GM12878 (cell line): ENCODE measurements around the gene COL20A1. TPM values are rescaled to one million over a fixed set of nuclear protein-coding genes. Genes with fewer than 3 reads are reported as not detected.

Experiments used
- ATAC-seq: fragments of 200-7000 bp; cut with Tn5 transposase; 3 replicates; pipeline ENCODE4 v1.9.1; 2020; ENCODE audit warnings: mild to moderate bottlenecking, moderate library complexity
- BruUV-seq: library from RNA; stranded (reverse); fragments of 400-500 nt; replicated peaks from 2 replicates; lab custom pipeline; 2021; lab: Mats Ljungman, UMichigan
- CTCF ChIA-PET: fragments of 300-600 bp; sonication (Branson Sonifier 250); formaldehyde crosslinking; extraction: SDS; loops from one replicate; lab custom pipeline; 2021; ENCODE audit warnings: inconsistent platforms; lab: Yijun Ruan, JAX
- POLR2A ChIA-PET: fragments of 350-600 bp; formaldehyde crosslinking; extraction: SDS; loops from one replicate; lab custom pipeline; 2021; ENCODE audit warnings: inconsistent platforms; lab: Charles Lee
- RAD21 ChIA-PET: fragments of 300-600 bp; sonication (Branson Sonifier 250); formaldehyde crosslinking; loops from one replicate; lab custom pipeline; 2023; ENCODE audit warnings: antibody characterized with exemption; ENCODE audit not compliant: unreplicated experiment; lab: Charles Lee
- SMC1A ChIA-PET: fragments of 300-600 bp; sonication (Branson Sonifier 250); formaldehyde crosslinking; loops from one replicate; lab custom pipeline; 2023; ENCODE audit not compliant: unreplicated experiment, uncharacterized antibody; lab: Charles Lee
- DNase-seq: peaks from one replicate; pipeline ENCODE4 v3.0.0-alpha.2; 2011; ENCODE audit warnings: low read depth, low spot score
- FAIRE-seq: peaks from 3 replicates; lab custom pipeline; 2011; peaks lifted over from hg19 to GRCh38; lab: Jason Lieb, UNC
- H2AFZ ChIP-seq: 2 replicates; pipeline ENCODE4 v1.6.0; 2011; ENCODE audit warnings: low read depth, low read length, control low read depth; ENCODE audit not compliant: control insufficient read depth
- H3K27ac ChIP-seq: 2 replicates; pipeline ENCODE4 v1.5.1; 2011; ENCODE audit warnings: control low read depth; ENCODE audit not compliant: control insufficient read depth, insufficient read depth
- H3K27me3 ChIP-seq, 2 experiments: replicated peaks in 1 of 2; 2 replicates each; pipeline versions ENCODE4 v1.6.0 to v1.6.1; 2011; ENCODE audit warnings: low read length in 1 of 2; ENCODE audit not compliant: control insufficient read depth in 2 of 2, insufficient read depth in 2 of 2
- H3K36me3 ChIP-seq, 2 experiments: 2 replicates each; pipeline ENCODE4 v1.5.1; 2011; ENCODE audit warnings: low read length in 1 of 2; ENCODE audit not compliant: control insufficient read depth in 2 of 2, insufficient read depth in 2 of 2
- H3K4me1 ChIP-seq: 2 replicates; pipeline ENCODE4 v1.6.1; 2011; ENCODE audit warnings: mild to moderate bottlenecking, low read length, moderate library complexity, mixed read lengths; ENCODE audit not compliant: control insufficient read depth, insufficient read depth
- H3K4me2 ChIP-seq: 2 replicates; pipeline ENCODE4 v1.6.0; 2011; ENCODE audit warnings: control low read depth; ENCODE audit not compliant: control insufficient read depth, insufficient read depth
- H3K4me3 ChIP-seq: fragments of 200-600 bp; sonication (generic); 2 replicates; pipeline ENCODE4 v1.5.1; 2016
- H3K79me2 ChIP-seq: 2 replicates; pipeline ENCODE4 v1.6.0; 2011; ENCODE audit warnings: low read length; ENCODE audit not compliant: control insufficient read depth, insufficient read depth
- H3K9ac ChIP-seq: 2 replicates; pipeline ENCODE4 v1.8.0; 2011; ENCODE audit warnings: low read length, control low read depth, mixed read lengths; ENCODE audit not compliant: control insufficient read depth, insufficient read depth
- H3K9me3 ChIP-seq: replicated peaks from 3 replicates; pipeline ENCODE4 v1.5.1; 2011; ENCODE audit warnings: mild to moderate bottlenecking, low read length; ENCODE audit not compliant: control insufficient read depth, insufficient read depth
- H4K20me1 ChIP-seq: 2 replicates; pipeline ENCODE4 v1.6.0; 2011; ENCODE audit not compliant: control insufficient read depth, insufficient read depth
- CHD2 ChIP-seq: IDR thresholded peaks from 2 replicates; pipeline ENCODE4 v1.6.1; 2011; ENCODE audit warnings: low read depth, low read length, improper control_type of control experiment, borderline replicate concordance
- IKZF2 ChIP-seq, 2 experiments: fragments of 450-650 bp; IDR thresholded peaks; 2 replicates each; pipeline ENCODE4 v1.6.1; 2017; ENCODE audit warnings: mild to moderate bottlenecking in 2 of 2, moderate library complexity in 2 of 2
- KLF5 ChIP-seq: fragments of 450-650 bp; IDR thresholded peaks from 2 replicates; pipeline ENCODE4 v1.6.1; 2014; ENCODE audit warnings: mild to moderate bottlenecking; ENCODE audit not compliant: partially characterized antibody
- MYC ChIP-seq: IDR thresholded peaks from 2 replicates; pipeline ENCODE4 v1.6.1; 2011; ENCODE audit warnings: mild to moderate bottlenecking, low read length, moderate library complexity, inconsistent platforms; ENCODE audit not compliant: insufficient read depth, insufficient replicate concordance, insufficient read length, severe bottlenecking
- RAD21 ChIP-seq: IDR thresholded peaks from 2 replicates; pipeline ENCODE4 v1.6.1; 2011; ENCODE audit warnings: mild to moderate bottlenecking, low read depth, low read length, moderate library complexity; ENCODE audit not compliant: insufficient read depth
- SMC3 ChIP-seq: IDR thresholded peaks from 2 replicates; pipeline ENCODE4 v1.6.1; 2011; ENCODE audit warnings: low read length, improper control_type of control experiment, borderline replicate concordance
- SUPT20H ChIP-seq: IDR thresholded peaks from 2 replicates; pipeline ENCODE4 v1.6.1; 2011; ENCODE audit warnings: low read depth, mild to moderate bottlenecking, low read length, moderate library complexity, borderline replicate concordance; ENCODE audit not compliant: control insufficient read depth
- TCF7 ChIP-seq: IDR thresholded peaks from 2 replicates; pipeline ENCODE4 v1.6.1; 2014; ENCODE audit warnings: antibody characterized with exemption, borderline replicate concordance
- ZBED1 ChIP-seq: IDR thresholded peaks from 2 replicates; pipeline ENCODE4 v1.6.1; 2016; ENCODE audit warnings: borderline replicate concordance
- ZNF217 ChIP-seq: fragments of 450-650 bp; IDR thresholded peaks from 2 replicates; pipeline ENCODE4 v1.6.1; 2017; ENCODE audit warnings: antibody characterized with exemption, mild to moderate bottlenecking
- ZNF592 ChIP-seq: fragments of 450-650 bp; IDR thresholded peaks from 2 replicates; pipeline ENCODE4 v1.6.1; 2017; ENCODE audit warnings: mild to moderate bottlenecking, moderate library complexity
- WGBS: methylation state at CpG from one replicate; pipeline ENCODE4 v1.1.6; 2016; ENCODE audit warnings: low lambda C conversion rate; ENCODE audit not compliant: insufficient replicate concordance, insufficient coverage; ENCODE audit errors: missing lambda C conversion rate; 5-methylcytosine and 5-hydroxymethylcytosine counted together
- in situ Hi-C: fragments of 300-500 bp; cut with MboI; formaldehyde crosslinking; loops from 9 replicates; pipeline ENCODE4 v1.14.3; 2018; ENCODE audit warnings: mixed read lengths
- intact Hi-C: fragments of 100-400 bp; cut with micrococcal nuclease; formaldehyde crosslinking; loops from one replicate; pipeline ENCODE4 v1.14.2; 2022; ENCODE audit not compliant: unreplicated experiment
- polyA plus RNA-seq, 11 experiments: library from polyadenylated mRNA; depleted of rRNA in 4 of 11; unstranded in 6 of 11; stranded (reverse) in 5 of 11; fragments of >200 nt; fragmentation: Nextera tagmentation in 4 of 11; fragmentation: Illumina TruSeq in 1 of 11; extraction: Ambion mirVana in 4 of 11; extraction: Trizol in 1 of 11; gene quantifications; 1 replicate in 1 of 11; 2 replicates in 10 of 11; pipeline versions ENCODE4 v1.2.1 to v1.2.3, GENCODE V29; 2011 to 2016; ENCODE audit warnings: inconsistent platforms in 2 of 11, missing spikeins in 2 of 11, low read depth in 1 of 11
- total RNA-seq, 4 experiments: library from RNA; depleted of rRNA in 3 of 4; stranded (reverse); fragments of >200 nt in 3 of 4; fragmentation: Illumina TruSeq in 1 of 4; extraction: Trizol in 1 of 4; gene quantifications; 2 replicates each; pipeline versions ENCODE4 v1.2.1 to v1.2.3, GENCODE V29; 2013 to 2021

COL20A1 gene
- total and polyA plus RNA-seq, 10 of the 15 experiments (the other 5 are each of a cell fraction or from before 2014, with no cell fraction given), result not detected

DNA sequence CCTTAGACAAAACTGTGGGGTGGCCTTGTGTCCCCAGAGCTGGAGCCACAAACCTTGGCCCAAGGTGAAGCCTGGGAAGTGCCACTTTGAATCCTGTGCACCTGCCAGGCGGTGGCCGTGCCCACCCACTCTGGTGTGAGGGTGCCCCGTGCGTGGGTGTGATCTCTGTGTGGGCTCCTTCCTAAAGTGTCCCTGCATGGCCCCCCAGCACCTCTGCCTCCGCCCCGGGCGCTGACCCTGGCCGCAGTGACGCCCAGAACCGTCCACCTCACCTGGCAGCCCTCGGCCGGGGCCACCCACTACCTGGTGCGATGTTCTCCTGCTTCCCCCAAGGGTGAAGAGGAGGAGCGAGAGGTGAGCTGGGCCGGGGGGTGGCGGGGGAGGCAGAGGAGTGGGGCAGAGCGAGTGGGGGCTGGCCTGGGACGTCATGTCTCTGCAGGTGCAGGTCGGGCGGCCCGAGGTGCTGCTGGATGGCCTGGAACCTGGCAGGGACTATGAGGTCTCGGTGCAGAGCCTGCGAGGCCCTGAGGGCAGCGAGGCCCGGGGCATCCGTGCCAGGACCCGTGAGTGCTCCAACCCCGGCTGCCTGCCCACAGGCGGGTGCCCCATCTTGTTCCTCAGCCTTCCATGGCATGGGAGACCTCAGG is 18.3 kb downstream of the COL20A1 start (continued):
- TF ChIP-seq SUPT20H (no peak), SMC3 (no peak), ZBED1 (no peak), IKZF2 (IDR thresholded peaks at IDR 0.05) (no peak), ZNF217 (no peak), ZNF592 (no peak), KLF5 (no peak), MYC (no peak)
- TF ChIP-seq, all 136 proteins: peak for 0

GRCh38 chr20:63311833-63312243 is 18.9 kb downstream of the COL20A1 start:
- no peaks in the 10 kb centered on the region for H3K4me1 ChIP-seq
- RAD21 ChIA-PET, result no interaction called here
- intact Hi-C loops, result no loop called here
- CTCF ChIA-PET, result no interaction called here
- H2AFZ ChIP-seq, result no peak overlapping the region
- FAIRE-seq (no peak), DNase-seq (no peak), ATAC-seq (no peak)
- no TSS peak for BruUV-seq
- POLR2A ChIA-PET, result no interaction called here
- no peaks in the 10 kb centered on the region for H4K20me1 ChIP-seq
- H3K4me3 ChIP-seq, result no peak overlapping the region
- H3K9ac ChIP-seq, result no peak overlapping the region
- 18% methylated on average over 15 of the region's 18 CpGs for WGBS
- no peaks in the 10 kb centered on the region for H3K27me3 ChIP-seq
- H3K79me2 ChIP-seq, result no peaks in the 10 kb centered on the region
- TF ChIP-seq CHD2 (no peak), RAD21 (no peak), TCF7 (no peak)
- in situ Hi-C loops, result no loop called here
- SMC1A ChIA-PET, result no interaction called here
- H3K27ac ChIP-seq, result no peak overlapping the region
- H3K9me3 ChIP-seq, result no peaks in the 10 kb centered on the region
- H3K36me3 ChIP-seq, result no peaks in the 10 kb centered on the region
- no peak overlapping the region for H3K4me2 ChIP-seq
